GOT3 (cell line): ENCODE measurements around the gene LY6G5C.

Source experiments
- DNase-seq: peaks from one replicate; lab custom pipeline; 2025; ENCODE audit warnings: mixed read lengths; lab: John Stamatoyannopoulos, UW

Gene LY6G5C

DNA sequence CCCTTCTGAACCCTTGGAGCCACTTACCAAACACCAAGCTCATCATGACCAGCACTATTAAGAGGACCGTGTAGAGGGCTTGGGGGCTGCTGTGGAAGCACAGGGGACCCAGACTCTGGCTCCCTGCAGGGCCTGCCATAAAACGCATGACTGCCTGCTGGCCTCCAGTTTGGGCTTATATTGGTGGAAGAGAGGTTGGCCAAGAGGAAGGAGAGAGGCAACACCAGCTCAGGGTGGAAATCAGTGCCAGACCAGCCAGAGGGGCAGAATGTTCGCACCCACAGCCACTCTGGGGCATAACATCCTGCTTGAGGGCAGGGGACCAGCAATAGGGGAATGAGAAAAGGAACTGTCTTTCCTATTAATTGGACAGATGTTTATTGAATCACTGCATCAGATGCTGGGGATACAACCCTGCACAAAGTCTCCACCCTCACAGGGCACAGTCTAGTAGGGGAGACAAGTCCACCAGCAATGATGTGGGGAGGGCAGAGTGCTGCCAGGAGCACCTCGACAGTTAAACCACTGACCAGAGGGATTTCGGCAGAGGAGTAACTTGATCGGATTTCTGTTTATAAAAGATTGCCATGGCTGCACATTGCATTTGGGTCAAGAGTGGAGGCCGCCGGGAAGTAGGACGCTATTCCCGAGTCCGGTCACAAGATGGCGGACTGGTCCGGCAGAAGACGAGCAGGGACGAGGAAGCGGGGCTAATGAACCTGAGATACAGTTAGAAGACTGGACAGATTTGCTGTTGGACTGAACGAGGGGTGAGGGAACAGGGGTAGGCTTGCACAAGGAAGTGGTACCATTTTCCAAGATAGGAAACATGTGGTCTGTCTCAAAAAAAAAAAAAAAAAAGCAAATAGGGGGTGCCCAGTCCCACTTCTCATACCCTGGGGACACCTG, at the start of gene LY6G5C:
Gene LY6G5C (minus strand): TSS at position 842 of the 909 bp plus-strand sequence. CDS start 694 bp downstream, at position 148.
- DNase-seq = peak; percentile 51

GRCh38 chr6:31729979-31730630, 49.2 kb upstream of the LY6G5C start:
- DNase-seq = peak; percentile 59

DNA sequence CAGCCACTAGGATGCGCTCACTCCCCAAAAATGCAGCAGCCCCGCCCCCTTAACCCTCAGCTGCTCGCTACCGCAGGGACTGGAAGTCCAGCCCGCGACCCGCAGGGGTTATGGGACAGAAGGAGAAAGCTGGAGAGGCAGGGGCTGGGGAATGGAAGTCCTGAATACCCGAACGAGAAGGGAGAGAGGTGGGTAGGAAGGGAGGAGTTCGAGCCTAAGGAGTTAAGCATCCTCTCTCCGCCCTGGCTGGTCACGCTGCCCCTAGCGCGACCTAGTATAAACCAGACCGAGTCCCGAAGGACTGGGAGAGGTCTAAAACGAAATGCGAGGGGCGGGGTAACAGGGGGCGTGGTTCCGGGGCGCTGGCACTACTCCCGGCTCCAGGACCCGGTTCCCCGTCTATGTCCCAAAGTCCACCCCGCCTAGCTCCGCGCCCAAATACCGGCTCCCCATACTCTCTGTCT, 48.7 kb upstream of the LY6G5C start:
- DNase-seq = peak; percentile 72

GRCh38 chr6:31728767-31729514, 48.1 kb upstream of the LY6G5C start, which contains the start of gene DDAH2:
Gene DDAH2 (minus strand): TSS chr6:31729299. CDS start chr6:31729161, 138 bp downstream.
- DNase-seq = no peak

DNA sequence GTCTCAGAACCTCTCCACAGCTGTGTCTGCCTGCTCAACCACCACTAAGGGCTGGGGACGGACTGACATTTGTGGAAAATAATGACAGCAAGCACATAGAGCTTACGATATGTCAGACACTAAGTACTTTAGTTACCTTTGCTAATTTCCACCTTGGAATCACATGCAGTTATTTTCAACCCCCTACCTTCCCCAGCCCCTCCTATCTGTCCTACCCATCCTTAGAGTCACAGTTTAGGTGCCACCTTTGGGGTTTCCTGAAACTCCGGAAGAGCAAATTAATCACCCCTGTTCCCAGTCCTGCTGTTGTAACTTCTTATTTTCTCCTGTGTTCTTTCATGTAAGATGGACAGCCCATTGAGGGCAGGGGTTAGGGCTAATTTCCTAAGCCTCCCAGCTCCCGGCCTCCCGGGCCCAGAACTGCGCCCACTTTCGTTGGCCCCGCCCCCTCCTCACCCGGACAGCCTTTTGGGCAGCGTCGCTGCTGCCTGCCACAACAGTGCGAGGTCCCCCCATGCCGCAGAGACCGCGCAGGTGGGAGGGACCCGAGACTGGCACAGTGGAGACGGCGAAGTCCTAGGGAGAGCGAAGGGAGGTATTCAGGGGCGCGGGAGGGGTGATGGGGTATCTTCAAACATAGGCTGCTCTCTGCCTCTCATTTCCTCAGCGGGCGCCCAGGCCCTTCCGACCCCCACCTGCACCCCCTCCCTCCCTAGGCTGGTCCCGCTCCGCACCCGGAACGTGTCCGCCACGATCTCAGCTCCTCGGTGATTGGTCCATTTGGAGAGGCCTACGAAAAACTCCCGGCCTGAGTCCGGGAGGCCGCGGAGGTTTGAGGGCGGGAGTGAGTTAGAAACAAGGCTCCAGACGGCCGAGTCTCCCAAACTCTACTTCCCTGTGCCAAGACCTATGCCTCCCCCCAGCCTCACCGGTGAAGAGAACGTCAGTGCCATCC, 47.1 kb upstream of the LY6G5C start:
- DNase-seq = no peak

GRCh38 chr6:31727034-31727716, 46.3 kb upstream of the LY6G5C start:
- no peak for DNase-seq

- DNase-seq = no peak
These were observed 44.9 kb upstream of the LY6G5C start for GRCh38 chr6:31725502-31726350.

- no peak for DNase-seq
These were observed 43.3 kb upstream of the LY6G5C start for GRCh38 chr6:31723980-31724691.

GRCh38 chr6:31723245-31723979, 42.5 kb upstream of the LY6G5C start, which contains the start of gene MPIG6B:
Gene MPIG6B (plus strand): TSS chr6:31723373. CDS start chr6:31723384, 11 bp downstream.
- DNase-seq = no peak

DNA sequence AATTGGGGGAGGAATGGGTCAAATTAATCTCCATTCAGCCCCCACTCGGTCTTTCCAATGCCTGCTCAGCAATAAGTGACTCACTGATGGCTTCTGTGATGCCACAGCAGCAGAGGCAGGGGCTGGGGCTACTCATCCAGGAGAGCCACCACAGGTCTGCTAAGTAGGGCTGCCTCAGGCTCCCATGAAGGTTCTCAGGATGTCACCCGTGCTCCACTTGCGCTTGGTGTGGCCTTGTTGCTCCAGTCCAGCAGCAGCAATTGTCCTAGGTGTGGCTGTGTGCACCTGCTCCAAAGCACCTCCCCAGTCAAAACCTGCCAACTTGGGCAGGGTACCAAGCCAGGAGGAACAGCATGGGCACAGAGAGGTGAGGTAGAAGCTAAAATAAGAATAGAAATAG, 41.3 kb upstream of the LY6G5C start:
- DNase-seq = no peak

DNA sequence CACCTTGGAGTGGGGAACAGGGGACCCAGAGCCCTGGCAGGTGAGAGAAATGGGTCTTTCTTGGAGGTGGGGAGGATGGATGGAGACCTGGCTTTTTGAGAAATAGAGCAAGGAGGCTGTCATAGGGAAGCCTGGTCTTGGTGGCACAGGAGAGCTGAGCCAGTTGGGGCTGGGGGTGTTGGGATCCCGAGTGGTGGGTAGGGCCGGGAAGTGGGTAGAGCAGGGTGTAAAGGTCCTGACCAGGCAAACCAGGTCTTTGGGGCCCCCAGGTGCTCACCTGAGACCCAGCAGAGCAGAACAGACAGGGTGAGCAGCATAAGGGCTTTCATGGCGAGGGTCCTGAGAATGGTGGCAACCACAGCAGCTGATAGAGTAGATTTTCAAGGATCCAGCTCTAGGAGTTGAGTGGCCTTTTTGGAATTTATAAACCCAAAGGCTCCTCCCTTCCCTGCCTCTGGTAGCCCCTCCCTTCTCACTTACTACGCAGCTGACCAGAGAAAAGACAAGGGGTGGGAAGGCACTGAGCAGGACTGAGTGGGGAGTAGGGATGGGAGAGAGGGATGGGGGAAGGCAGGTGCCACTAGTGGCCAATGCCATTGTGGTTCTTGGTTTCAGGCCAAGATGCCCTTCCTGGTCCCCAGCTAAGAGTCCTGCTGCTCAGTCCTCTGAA, 40.6 kb upstream of the LY6G5C start, which contains the start of gene LY6G6C:
Gene LY6G6C (minus strand): TSS at position 396 of the 670 bp plus-strand sequence. CDS start 67 bp downstream, at position 329.
- no peak for DNase-seq

GRCh38 chr6:31720196-31720770, 39.4 kb upstream of the LY6G5C start:
- no peak for DNase-seq

- no peak for DNase-seq
These were observed 38.1 kb upstream of the LY6G5C start for GRCh38 chr6:31719001-31719400.

GRCh38 chr6:31718265-31718664, 37.4 kb upstream of the LY6G5C start:
- DNase-seq = no peak

- no peak for DNase-seq
These were observed 36.8 kb upstream of the LY6G5C start for GRCh38 chr6:31717499-31718222.
